CD14-positive monocyte (primary cell): ENCODE measurements around the gene MTCL3.

Experiments used
- DNase-seq, 3 donors: peaks; one replicate each; pipeline ENCODE4 v3.0.0-alpha.2; 2011 to 2022
- H2AFZ ChIP-seq: 2 replicates; pipeline ENCODE4 v1.6.0; 2012; ENCODE audit warnings: mild to moderate bottlenecking, low read depth, low read length, inconsistent platforms; ENCODE audit not compliant: insufficient read depth, poor library complexity, severe bottlenecking
- H3K27ac ChIP-seq, 2 donors: 1 replicate in 1 of 2; 2 replicates in 1 of 2; pipeline ENCODE4 v1.5.1; 2012 to 2013; ENCODE audit warnings: low read length in 2 of 2, control low read depth in 1 of 2, inconsistent platforms in 1 of 2, low read depth in 1 of 2, mild to moderate bottlenecking in 1 of 2
- H3K27me3 ChIP-seq, 2 donors: one replicate each; pipeline versions ENCODE4 v1.6.0 to v1.6.1; 2011 to 2013; ENCODE audit warnings: low read length in 2 of 2; ENCODE audit not compliant: control insufficient read depth in 2 of 2, insufficient read depth in 2 of 2
- H3K36me3 ChIP-seq, 2 donors: replicated peaks in 1 of 2; 1 replicate in 1 of 2; 2 replicates in 1 of 2; pipeline versions ENCODE4 v1.5.1 to v1.6.1; 2012 to 2013; ENCODE audit warnings: low read length in 2 of 2, control low read depth in 1 of 2, inconsistent platforms in 1 of 2, mild to moderate bottlenecking in 1 of 2; ENCODE audit not compliant: insufficient read depth in 2 of 2, control insufficient read depth in 1 of 2
- H3K4me1 ChIP-seq, 2 donors: 1 replicate in 1 of 2; 2 replicates in 1 of 2; pipeline versions ENCODE4 v1.5.1 to v1.6.1; 2012 to 2013; ENCODE audit warnings: low read length in 2 of 2, control low read depth in 1 of 2, inconsistent platforms in 1 of 2, mild to moderate bottlenecking in 1 of 2, moderate library complexity in 1 of 2; ENCODE audit not compliant: insufficient read depth in 2 of 2, control insufficient read depth in 1 of 2
- H3K4me2 ChIP-seq: replicated peaks from 2 replicates; pipeline ENCODE3; 2012; ENCODE audit warnings: low read length, moderate library complexity, mild to moderate bottlenecking; ENCODE audit not compliant: poor library complexity, severe bottlenecking; ENCODE audit errors: extremely low read depth
- H3K4me3 ChIP-seq, 3 experiments: fragments of 200-600 bp in 1 of 3; sonication (generic) in 1 of 3; replicated peaks in 1 of 3; 1 replicate in 2 of 3; 2 replicates in 1 of 3; pipeline ENCODE4 v1.5.1; 2011 to 2013; ENCODE audit warnings: low read length in 3 of 3, mild to moderate bottlenecking in 3 of 3, control low read depth in 2 of 3, low read depth in 2 of 3, inconsistent platforms in 1 of 3, moderate library complexity in 1 of 3
- H3K79me2 ChIP-seq: 2 replicates; pipeline ENCODE4 v1.6.0; 2012; ENCODE audit warnings: mild to moderate bottlenecking, control low read depth, inconsistent platforms, low read length, moderate library complexity; ENCODE audit not compliant: insufficient read depth
- H3K9ac ChIP-seq: 2 replicates; pipeline ENCODE4 v1.6.0; 2017; ENCODE audit warnings: low read length, mild to moderate bottlenecking; ENCODE audit not compliant: insufficient read depth, poor library complexity, severe bottlenecking
- H3K9me3 ChIP-seq, 2 donors: replicated peaks in 1 of 2; 1 replicate in 1 of 2; 2 replicates in 1 of 2; pipeline versions ENCODE4 v1.5.1 to v1.6.1; 2012 to 2013; ENCODE audit warnings: low read length in 2 of 2, control low read depth in 1 of 2; ENCODE audit not compliant: control insufficient read depth in 1 of 2, insufficient read depth in 1 of 2
- H4K20me1 ChIP-seq: 2 replicates; pipeline ENCODE4 v1.6.0; 2012; ENCODE audit warnings: mild to moderate bottlenecking, low read length, control low read depth, moderate library complexity; ENCODE audit not compliant: insufficient read depth
- H3K27ac Mint-ChIP-seq, 7 donors: one replicate each; pipeline ENCODE4 v1.8.0; 2020; ENCODE audit warnings: mild to moderate bottlenecking in 7 of 7, mixed read lengths in 7 of 7, moderate library complexity in 6 of 7, inconsistent platforms in 2 of 7
- H3K27me3 Mint-ChIP-seq, 3 donors: one replicate each; pipeline ENCODE4 v1.8.0; 2021 to 2022; ENCODE audit warnings: low read depth in 3 of 3, mild to moderate bottlenecking in 3 of 3, mixed read lengths in 3 of 3, moderate library complexity in 3 of 3, inconsistent platforms in 1 of 3
- H3K36me3 Mint-ChIP-seq, 2 donors: one replicate each; pipeline ENCODE4 v1.8.0; 2020; ENCODE audit warnings: mixed read lengths in 2 of 2, inconsistent platforms in 1 of 2, mild to moderate bottlenecking in 1 of 2
- H3K4me1 Mint-ChIP-seq: one replicate; pipeline ENCODE4 v1.8.0; 2020; ENCODE audit warnings: mild to moderate bottlenecking, mixed read lengths
- H3K4me3 Mint-ChIP-seq, 2 donors: one replicate each; pipeline ENCODE4 v1.8.0; 2020; ENCODE audit warnings: mild to moderate bottlenecking in 2 of 2, mixed read lengths in 2 of 2, moderate library complexity in 1 of 2
- H3K9me3 Mint-ChIP-seq, 7 donors: one replicate each; pipeline ENCODE4 v1.8.0; 2020 to 2022; ENCODE audit warnings: mixed read lengths in 7 of 7, mild to moderate bottlenecking in 6 of 7, moderate library complexity in 6 of 7, inconsistent platforms in 2 of 7
- WGBS: methylation state at CpG from one replicate; pipeline ENCODE4 v1.1.5; 2013; ENCODE audit warnings: missing lambda C conversion rate; ENCODE audit not compliant: insufficient coverage; 5-methylcytosine and 5-hydroxymethylcytosine counted together
- intact Hi-C, 2 donors: fragments of 100-400 bp; cut with micrococcal nuclease; formaldehyde crosslinking; loops; one replicate each; pipeline versions ENCODE4 v1.15.0 to v1.15.1; 2023
- TF ChIP-seq, protein P1 (sequence below): fragments of 200-600 bp; IDR thresholded peaks from one replicate; pipeline ENCODE4 v1.8.0; 2022; ENCODE audit warnings: antibody characterized with exemption, mild to moderate bottlenecking

MTCL3 gene

DNA sequence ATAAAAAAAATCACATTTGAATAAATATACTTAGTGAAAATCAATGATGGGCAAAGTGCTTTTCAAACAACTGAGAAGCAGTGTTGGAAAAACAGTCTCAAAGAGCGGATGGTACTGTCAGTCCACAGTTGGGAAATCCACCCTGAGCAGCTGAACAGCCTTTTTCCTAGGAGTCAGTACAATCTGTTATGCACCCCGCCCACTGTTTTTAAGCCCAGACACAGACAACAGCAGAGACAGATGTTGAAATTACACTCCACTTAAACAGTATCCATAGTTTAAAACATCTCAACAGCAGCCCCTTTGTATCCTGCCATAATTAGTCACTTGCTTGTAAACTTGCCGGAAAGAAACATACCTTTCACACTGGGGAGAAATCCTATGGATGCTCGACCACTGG is 60.3 kb downstream of the MTCL3 start:
- Histone ChIP-seq H4K20me1 (no peaks in the 10 kb centered on the region), H3K79me2 (no peaks in the 10 kb centered on the region), H3K9me3 (no peaks in the 10 kb centered on the region), H3K36me3 (no peaks in the 10 kb centered on the region), H3K27me3 (no peaks in the 10 kb centered on the region), H3K4me2 (no peak overlapping the region), H3K4me3 (no peak overlapping the region), H3K9ac (no peak overlapping the region), H3K27ac (no peak overlapping the region), H2AFZ (no peak overlapping the region), H3K4me1 (peaks cover 31 to 32% of the 10 kb centered on the region in 2 donors)
- TF ChIP-seq, protein P1, sequence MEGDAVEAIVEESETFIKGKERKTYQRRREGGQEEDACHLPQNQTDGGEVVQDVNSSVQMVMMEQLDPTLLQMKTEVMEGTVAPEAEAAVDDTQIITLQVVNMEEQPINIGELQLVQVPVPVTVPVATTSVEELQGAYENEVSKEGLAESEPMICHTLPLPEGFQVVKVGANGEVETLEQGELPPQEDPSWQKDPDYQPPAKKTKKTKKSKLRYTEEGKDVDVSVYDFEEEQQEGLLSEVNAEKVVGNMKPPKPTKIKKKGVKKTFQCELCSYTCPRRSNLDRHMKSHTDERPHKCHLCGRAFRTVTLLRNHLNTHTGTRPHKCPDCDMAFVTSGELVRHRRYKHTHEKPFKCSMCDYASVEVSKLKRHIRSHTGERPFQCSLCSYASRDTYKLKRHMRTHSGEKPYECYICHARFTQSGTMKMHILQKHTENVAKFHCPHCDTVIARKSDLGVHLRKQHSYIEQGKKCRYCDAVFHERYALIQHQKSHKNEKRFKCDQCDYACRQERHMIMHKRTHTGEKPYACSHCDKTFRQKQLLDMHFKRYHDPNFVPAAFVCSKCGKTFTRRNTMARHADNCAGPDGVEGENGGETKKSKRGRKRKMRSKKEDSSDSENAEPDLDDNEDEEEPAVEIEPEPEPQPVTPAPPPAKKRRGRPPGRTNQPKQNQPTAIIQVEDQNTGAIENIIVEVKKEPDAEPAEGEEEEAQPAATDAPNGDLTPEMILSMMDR = no peak
- Mint-ChIP-seq H3K27me3 (peaks cover 0 to 2% (median 0%) of the 10 kb centered on the region in 3 donors), H3K4me1 (peaks cover 35% of the 10 kb centered on the region), H3K27ac (peak overlapping the region in 2 of 7 donors; percentile 10 to 55), H3K4me3 (peak overlapping the region in 1 of 2 donors; percentile 34), H3K36me3 (no peaks in the 10 kb centered on the region), H3K9me3 (no peaks in the 10 kb centered on the region)
- intact Hi-C loops = loop anchor here in 1 of 2 donors (10.0 kb wide), 1 partner anchor 56 kb away; the partner anchor contains the start of gene MTCL3
- 63% methylated on average over 2 of the region's 4 CpGs for WGBS
- DNase-seq = no peak

DNA sequence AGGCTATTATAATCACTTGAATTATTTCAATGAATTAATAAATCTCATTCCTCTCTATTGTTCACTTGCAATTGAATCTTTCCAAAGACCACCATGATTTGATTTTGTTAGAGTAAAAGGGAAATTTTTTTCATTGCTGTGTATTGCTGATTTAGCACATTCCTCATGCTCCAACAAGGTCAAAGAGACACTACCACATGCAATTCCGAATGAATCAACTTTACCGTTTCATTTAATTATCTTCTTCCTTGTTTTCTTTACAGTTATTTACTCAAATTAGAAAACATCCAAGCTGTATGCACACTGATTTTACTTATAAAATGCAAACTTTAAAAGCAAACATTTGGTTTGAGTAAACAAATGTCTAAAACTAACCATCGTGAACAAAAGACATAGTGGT is 60.9 kb downstream of the MTCL3 start:
- peaks cover 0 to 2% (median 0%) of the 10 kb centered on the region in 3 donors for H3K27me3 Mint-ChIP-seq
- H3K4me1 Mint-ChIP-seq = peaks cover 35% of the 10 kb centered on the region
- TF ChIP-seq, protein P1 = no peak
- Histone ChIP-seq H3K4me3 (peak overlapping the region in 1 of 3 experiments; percentile 58), H3K9ac (no peak overlapping the region), H4K20me1 (no peaks in the 10 kb centered on the region), H3K4me2 (peak overlapping the region; percentile 71), H3K27ac (peak overlapping the region in 1 of 2 donors; percentile 82), H3K79me2 (no peaks in the 10 kb centered on the region), H3K4me1 (peaks cover 31 to 32% of the 10 kb centered on the region in 2 donors), H3K9me3 (no peaks in the 10 kb centered on the region), H2AFZ (no peak overlapping the region), H3K27me3 (no peaks in the 10 kb centered on the region), H3K36me3 (no peaks in the 10 kb centered on the region)
- H3K36me3 Mint-ChIP-seq = no peaks in the 10 kb centered on the region
- no peak for DNase-seq
- H3K27ac Mint-ChIP-seq = peak overlapping the region in 5 of 7 donors; percentile 85 to 95 (median 93)
- WGBS = no CpG with 5 or more reads among the region's 3 CpGs
- intact Hi-C loops = loop anchor here in 1 of 2 donors (10.0 kb wide), 1 partner anchor 57 kb away; the partner anchor contains the start of gene MTCL3
- H3K9me3 Mint-ChIP-seq = no peaks in the 10 kb centered on the region
- H3K4me3 Mint-ChIP-seq = no peak overlapping the region
